Measurements from ENCODE around the gene TEX13D. TPM values are rescaled to one million over a fixed set of nuclear protein-coding genes. Genes with fewer than 3 reads are reported as not detected.

The TEX13D gene
- total RNA-seq, 6 donors from 2014 or later = not detected

- H3K4me3 ChIP-seq = no peak overlapping the region
- 42 to 44% methylated on average over 4 of the region's 4 CpGs for WGBS, 2 donors
- no peaks in the 10 kb centered on the region for H3K27me3 ChIP-seq
- ATAC-seq (ENCODE audit: low FRiP score in 2 of 2) = no peak
- H3K27ac ChIP-seq = no peak overlapping the region
- no peaks in the 10 kb centered on the region for H3K9me3 ChIP-seq
- H3K4me1 ChIP-seq = no peaks in the 10 kb centered on the region
- no peaks in the 10 kb centered on the region for H3K36me3 ChIP-seq
- no peak for DNase-seq
- TF ChIP-seq EP300 (IDR thresholded peaks at IDR 0.05) (no peak), POLR2A (IDR thresholded peaks at IDR 0.05) (no peak), POLR2AphosphoS5 (IDR thresholded peaks at IDR 0.05) (no peak)
- TF ChIP-seq, protein P1, sequence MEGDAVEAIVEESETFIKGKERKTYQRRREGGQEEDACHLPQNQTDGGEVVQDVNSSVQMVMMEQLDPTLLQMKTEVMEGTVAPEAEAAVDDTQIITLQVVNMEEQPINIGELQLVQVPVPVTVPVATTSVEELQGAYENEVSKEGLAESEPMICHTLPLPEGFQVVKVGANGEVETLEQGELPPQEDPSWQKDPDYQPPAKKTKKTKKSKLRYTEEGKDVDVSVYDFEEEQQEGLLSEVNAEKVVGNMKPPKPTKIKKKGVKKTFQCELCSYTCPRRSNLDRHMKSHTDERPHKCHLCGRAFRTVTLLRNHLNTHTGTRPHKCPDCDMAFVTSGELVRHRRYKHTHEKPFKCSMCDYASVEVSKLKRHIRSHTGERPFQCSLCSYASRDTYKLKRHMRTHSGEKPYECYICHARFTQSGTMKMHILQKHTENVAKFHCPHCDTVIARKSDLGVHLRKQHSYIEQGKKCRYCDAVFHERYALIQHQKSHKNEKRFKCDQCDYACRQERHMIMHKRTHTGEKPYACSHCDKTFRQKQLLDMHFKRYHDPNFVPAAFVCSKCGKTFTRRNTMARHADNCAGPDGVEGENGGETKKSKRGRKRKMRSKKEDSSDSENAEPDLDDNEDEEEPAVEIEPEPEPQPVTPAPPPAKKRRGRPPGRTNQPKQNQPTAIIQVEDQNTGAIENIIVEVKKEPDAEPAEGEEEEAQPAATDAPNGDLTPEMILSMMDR (IDR thresholded peaks at IDR 0.05) = no peak
Observed at GRCh38 chrX:124378643-124379042, 46.2 kb downstream of the TEX13D start.

DNA sequence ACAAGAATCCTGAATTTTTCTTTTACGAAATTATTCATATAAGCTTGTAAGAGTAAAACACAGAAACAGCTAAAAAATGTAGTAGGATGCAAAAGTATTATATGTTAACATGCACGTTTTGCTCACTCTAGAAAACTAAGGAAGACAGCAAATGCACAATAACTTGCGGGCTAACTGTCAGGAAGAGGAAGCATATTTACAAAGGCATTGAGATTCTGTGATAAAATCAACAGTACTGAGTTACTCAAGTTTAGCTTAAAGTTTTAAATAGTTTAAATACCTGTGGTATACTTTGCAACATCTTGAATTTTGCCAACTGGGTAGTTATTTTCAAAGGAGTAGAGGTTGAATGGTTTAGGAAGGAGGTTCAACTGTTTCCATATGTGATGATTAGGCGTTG is 50.9 kb downstream of the TEX13D start:
- ATAC-seq (ENCODE audit: low FRiP score in 2 of 2) (no peak), DNase-seq (no peak)
- Histone ChIP-seq H3K4me3 (no peak overlapping the region), H3K9me3 (no peaks in the 10 kb centered on the region), H3K36me3 (no peaks in the 10 kb centered on the region), H3K27me3 (no peaks in the 10 kb centered on the region), H3K27ac (no peak overlapping the region), H3K4me1 (no peaks in the 10 kb centered on the region)
- WGBS, 2 donors = 56 to 63% methylated on average over 4 of the region's 4 CpGs
- TF ChIP-seq, protein P1 (IDR thresholded peaks at IDR 0.05) = no peak
- TF ChIP-seq EP300 (IDR thresholded peaks at IDR 0.05) = no peak
- no peak for TF ChIP-seq POLR2AphosphoS5 (IDR thresholded peaks at IDR 0.05)
- TF ChIP-seq POLR2A (IDR thresholded peaks at IDR 0.05) = no peak

DNA sequence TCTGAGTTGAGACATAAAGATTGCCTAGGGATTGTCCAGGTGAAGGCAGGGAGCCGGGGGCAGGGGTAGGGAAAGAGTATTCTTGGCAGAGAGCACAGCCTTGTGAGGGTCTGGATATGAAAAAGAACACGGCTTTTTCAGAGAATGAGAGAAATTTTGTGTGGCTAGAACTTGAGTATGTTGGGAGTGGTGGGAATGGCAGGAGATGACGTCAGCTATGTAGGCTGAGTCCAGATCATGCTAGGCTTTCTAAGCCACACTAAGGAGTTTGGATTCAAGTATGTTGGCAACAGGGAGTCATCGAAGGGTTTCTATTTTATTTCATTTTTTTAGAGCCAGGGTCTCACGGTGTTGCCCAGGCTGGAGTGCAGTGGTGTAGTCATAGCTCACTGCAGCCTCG is 53.9 kb downstream of the TEX13D start:
- 80 to 94% methylated on average over 4 to 6 of the region's 6 CpGs for WGBS, 2 donors
- no peaks in the 10 kb centered on the region for H3K36me3 ChIP-seq
- no peaks in the 10 kb centered on the region for H3K4me1 ChIP-seq
- no peak for ATAC-seq (ENCODE audit: low FRiP score in 2 of 2)
- no peaks in the 10 kb centered on the region for H3K27me3 ChIP-seq
- no peaks in the 10 kb centered on the region for H3K9me3 ChIP-seq
- H3K27ac ChIP-seq = no peak overlapping the region
- no peak overlapping the region for H3K4me3 ChIP-seq
- no peak for DNase-seq
- TF ChIP-seq POLR2A (IDR thresholded peaks at IDR 0.05) = no peak
- no peak for TF ChIP-seq POLR2AphosphoS5 (IDR thresholded peaks at IDR 0.05)
- TF ChIP-seq EP300 (IDR thresholded peaks at IDR 0.05) = no peak
- TF ChIP-seq, protein P1 (IDR thresholded peaks at IDR 0.05) = no peak

Small RNA genes lying within 50 kb of the gene (small RNA-seq; reads per million reads assigned to genes)
- gene AL022718.1 = 0 reads per million in 4 donors

Other genes with a start within 250 kb of the TEX13D start
- gene SH2D1A, start 13.9 kb downstream of the TEX13D start, total RNA-seq = 10 to 100 TPM in 1 of 6 donors, 1 to 10 TPM in 4, under 1 TPM in 1; 0.44 to 11.0 (median 1.5) TPM